ENCODE measurements around the gene BTBD6. TPM values are rescaled to one million over a fixed set of nuclear protein-coding genes. Genes with fewer than 3 reads are reported as not detected.

BTBD6 gene
- total RNA-seq, 2 experiments from 2014 or later, result 36.9 to 37.6 TPM

DNA sequence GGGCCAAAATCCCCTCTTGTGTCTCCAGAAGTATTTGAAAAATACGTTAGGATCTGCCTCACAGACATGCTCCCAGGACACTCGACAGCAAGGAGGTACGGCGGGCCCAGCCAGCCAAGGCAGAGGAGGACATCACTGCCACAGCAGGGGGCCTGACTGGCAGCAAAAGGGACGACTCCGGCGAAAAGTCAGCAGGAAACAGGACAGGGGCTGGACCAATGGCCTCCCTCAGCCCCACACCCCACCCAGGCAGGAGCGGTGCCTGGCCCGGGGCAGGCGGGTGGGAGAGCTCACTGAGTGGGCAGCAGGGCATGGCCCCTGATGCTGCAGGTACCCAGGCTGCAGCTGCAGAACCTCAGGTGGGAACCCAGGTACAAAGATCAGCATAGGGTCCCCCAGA, 34.7 kb downstream of the BTBD6 start:
- Mint-ChIP-seq H3K27me3 (no peaks in the 10 kb centered on the region), H3K9me3 (no peaks in the 10 kb centered on the region), H3K27ac (no peak overlapping the region), H3K4me3 (no peak overlapping the region), H3K36me3 (ENCODE audit: low read depth) (peaks cover 27% of the 10 kb centered on the region), H3K4me1 (ENCODE audit: low read depth) (peaks cover 36% of the 10 kb centered on the region)
- H3K4me1 ChIP-seq (ENCODE audit: insufficient read depth, low read length), result peaks cover 23% of the 10 kb centered on the region
- peaks cover 23% of the 10 kb centered on the region for H3K36me3 ChIP-seq (ENCODE audit: insufficient read depth, low read length)
- no peak for DNase-seq
- no peaks in the 10 kb centered on the region for H3K27me3 ChIP-seq (ENCODE audit: control insufficient read depth in 1 of 2, insufficient read depth in 2 of 2, low read length in 2 of 2)
- no peaks in the 10 kb centered on the region for H3K9me3 ChIP-seq (ENCODE audit: control insufficient read depth in 1 of 2, insufficient read depth in 1 of 2, low read length in 2 of 2)
- H3K27ac ChIP-seq (ENCODE audit: low read depth in 1 of 2, low read length in 2 of 2), result no peak overlapping the region
- H3K4me3 ChIP-seq (ENCODE audit: low read length), result no peak overlapping the region
- CTCF ChIA-PET, result no interaction called here
- no peak for ATAC-seq (ENCODE audit: poor library complexity)
- TF ChIP-seq, protein P1, sequence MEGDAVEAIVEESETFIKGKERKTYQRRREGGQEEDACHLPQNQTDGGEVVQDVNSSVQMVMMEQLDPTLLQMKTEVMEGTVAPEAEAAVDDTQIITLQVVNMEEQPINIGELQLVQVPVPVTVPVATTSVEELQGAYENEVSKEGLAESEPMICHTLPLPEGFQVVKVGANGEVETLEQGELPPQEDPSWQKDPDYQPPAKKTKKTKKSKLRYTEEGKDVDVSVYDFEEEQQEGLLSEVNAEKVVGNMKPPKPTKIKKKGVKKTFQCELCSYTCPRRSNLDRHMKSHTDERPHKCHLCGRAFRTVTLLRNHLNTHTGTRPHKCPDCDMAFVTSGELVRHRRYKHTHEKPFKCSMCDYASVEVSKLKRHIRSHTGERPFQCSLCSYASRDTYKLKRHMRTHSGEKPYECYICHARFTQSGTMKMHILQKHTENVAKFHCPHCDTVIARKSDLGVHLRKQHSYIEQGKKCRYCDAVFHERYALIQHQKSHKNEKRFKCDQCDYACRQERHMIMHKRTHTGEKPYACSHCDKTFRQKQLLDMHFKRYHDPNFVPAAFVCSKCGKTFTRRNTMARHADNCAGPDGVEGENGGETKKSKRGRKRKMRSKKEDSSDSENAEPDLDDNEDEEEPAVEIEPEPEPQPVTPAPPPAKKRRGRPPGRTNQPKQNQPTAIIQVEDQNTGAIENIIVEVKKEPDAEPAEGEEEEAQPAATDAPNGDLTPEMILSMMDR (IDR thresholded peaks at IDR 0.05), result no peak
- intact Hi-C loops (cut with DNase I, micrococcal nuclease), result loop anchor here in 1 of 2 experiments (2.0 to 5.0 kb wide), 2 partner anchors 70 to 81 kb away; no protein-coding TSS in a partner anchor
- POLR2A ChIA-PET, result interaction anchor here (1.0 to 1.2 kb wide), 2 partner anchors 10 to 18 kb away, joined by 3 read pairs; partner anchors contain the start of gene BRF1

DNA sequence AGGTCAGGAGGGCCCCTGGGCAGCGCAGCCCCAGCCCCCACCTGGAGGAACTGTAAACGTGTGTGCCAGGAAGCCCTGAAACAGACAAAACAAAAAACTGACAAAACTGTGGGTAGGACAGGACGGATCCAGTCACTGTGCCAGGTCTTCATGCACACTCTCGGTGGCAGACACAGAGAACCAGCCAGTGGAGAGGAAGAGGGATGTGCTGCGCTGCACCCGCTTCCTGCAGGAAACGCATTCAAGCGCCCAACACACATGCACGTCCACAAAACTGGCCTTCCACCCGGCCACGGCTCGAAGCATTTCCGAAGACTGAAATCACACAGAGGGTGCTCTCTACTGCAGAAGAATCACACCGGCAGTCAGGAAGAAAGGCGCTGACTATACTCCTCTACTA, 35.6 kb downstream of the BTBD6 start:
- H3K27me3 Mint-ChIP-seq, result no peaks in the 10 kb centered on the region
- ATAC-seq (ENCODE audit: poor library complexity) (peak; percentile 65), DNase-seq (peak in 2 of 14 experiments; percentile 21 to 28)
- ChIA-PET POLR2A (interaction anchor here (1.0 to 1.2 kb wide), 2 partner anchors 9 to 17 kb away, joined by 3 read pairs; partner anchors contain the start of gene BRF1), CTCF (no interaction called here)
- H3K4me1 ChIP-seq (ENCODE audit: insufficient read depth, low read length), result peaks cover 23% of the 10 kb centered on the region
- H3K9me3 Mint-ChIP-seq, result no peaks in the 10 kb centered on the region
- peaks cover 36% of the 10 kb centered on the region for H3K4me1 Mint-ChIP-seq (ENCODE audit: low read depth)
- peaks cover 23% of the 10 kb centered on the region for H3K36me3 ChIP-seq (ENCODE audit: insufficient read depth, low read length)
- H3K27ac Mint-ChIP-seq, result peak overlapping the region; percentile 47
- H3K27ac ChIP-seq (ENCODE audit: low read depth in 1 of 2, low read length in 2 of 2), result no peak overlapping the region
- intact Hi-C loops (cut with DNase I, micrococcal nuclease), result loop anchor here in 1 of 2 experiments (2.0 to 5.0 kb wide), 2 partner anchors 69 to 82 kb away; no protein-coding TSS in a partner anchor
- no peaks in the 10 kb centered on the region for H3K27me3 ChIP-seq (ENCODE audit: control insufficient read depth in 1 of 2, insufficient read depth in 2 of 2, low read length in 2 of 2)
- H3K4me3 Mint-ChIP-seq, result no peak overlapping the region
- no peaks in the 10 kb centered on the region for H3K9me3 ChIP-seq (ENCODE audit: control insufficient read depth in 1 of 2, insufficient read depth in 1 of 2, low read length in 2 of 2)
- peaks cover 27% of the 10 kb centered on the region for H3K36me3 Mint-ChIP-seq (ENCODE audit: low read depth)
- H3K4me3 ChIP-seq (ENCODE audit: low read length), result no peak overlapping the region
- TF ChIP-seq, protein P1 (IDR thresholded peaks at IDR 0.05), result no peak

DNA sequence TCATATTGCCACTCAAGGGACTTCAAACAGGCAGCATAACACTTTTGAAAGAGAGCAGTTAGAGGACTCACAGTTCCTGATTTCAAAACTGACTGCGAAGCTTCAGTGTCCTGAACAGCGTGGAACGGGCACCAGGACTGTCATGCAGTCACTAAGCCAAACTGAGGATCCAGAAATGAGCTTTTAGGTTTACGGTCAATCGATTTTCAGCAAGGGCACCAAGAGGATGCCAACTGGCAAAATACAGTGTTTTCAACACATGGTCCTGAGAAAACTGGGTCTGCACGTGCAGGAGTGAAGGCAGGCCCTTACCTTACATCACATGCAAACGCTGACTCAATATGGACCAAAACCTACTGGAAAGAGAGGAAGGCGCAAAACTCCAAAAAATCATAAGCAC, 36.8 kb downstream of the BTBD6 start:
- Histone ChIP-seq H3K27ac (ENCODE audit: low read depth in 1 of 2, low read length in 2 of 2) (no peak overlapping the region), H3K36me3 (ENCODE audit: insufficient read depth, low read length) (peaks cover 20% of the 10 kb centered on the region), H3K27me3 (ENCODE audit: control insufficient read depth in 1 of 2, insufficient read depth in 2 of 2, low read length in 2 of 2) (no peaks in the 10 kb centered on the region), H3K4me1 (ENCODE audit: insufficient read depth, low read length) (peaks cover 26% of the 10 kb centered on the region), H3K9me3 (ENCODE audit: control insufficient read depth in 1 of 2, insufficient read depth in 1 of 2, low read length in 2 of 2) (no peaks in the 10 kb centered on the region), H3K4me3 (ENCODE audit: low read length) (no peak overlapping the region)
- Mint-ChIP-seq H3K27me3 (no peaks in the 10 kb centered on the region), H3K27ac (peak overlapping the region; percentile 30), H3K9me3 (no peaks in the 10 kb centered on the region), H3K4me3 (no peak overlapping the region), H3K4me1 (ENCODE audit: low read depth) (peaks cover 36% of the 10 kb centered on the region), H3K36me3 (ENCODE audit: low read depth) (peaks cover 27% of the 10 kb centered on the region)
- ATAC-seq (ENCODE audit: poor library complexity) (no peak), DNase-seq (no peak)
- intact Hi-C loops (cut with DNase I, micrococcal nuclease), result no loop called here
- TF ChIP-seq, protein P1 (IDR thresholded peaks at IDR 0.05), result no peak
- CTCF ChIA-PET, result no interaction called here
- POLR2A ChIA-PET, result no interaction called here
